Measurements from ENCODE around the gene PITX1. TPM values are rescaled to one million over a fixed set of nuclear protein-coding genes. Genes with fewer than 3 reads are reported as not detected.

PITX1 gene
- total and polyA plus RNA-seq, 2 of the 13 experiments (the other 11 are each of a cell fraction or from before 2014, with no cell fraction given): 11.7 to 20.2 TPM

DNA sequence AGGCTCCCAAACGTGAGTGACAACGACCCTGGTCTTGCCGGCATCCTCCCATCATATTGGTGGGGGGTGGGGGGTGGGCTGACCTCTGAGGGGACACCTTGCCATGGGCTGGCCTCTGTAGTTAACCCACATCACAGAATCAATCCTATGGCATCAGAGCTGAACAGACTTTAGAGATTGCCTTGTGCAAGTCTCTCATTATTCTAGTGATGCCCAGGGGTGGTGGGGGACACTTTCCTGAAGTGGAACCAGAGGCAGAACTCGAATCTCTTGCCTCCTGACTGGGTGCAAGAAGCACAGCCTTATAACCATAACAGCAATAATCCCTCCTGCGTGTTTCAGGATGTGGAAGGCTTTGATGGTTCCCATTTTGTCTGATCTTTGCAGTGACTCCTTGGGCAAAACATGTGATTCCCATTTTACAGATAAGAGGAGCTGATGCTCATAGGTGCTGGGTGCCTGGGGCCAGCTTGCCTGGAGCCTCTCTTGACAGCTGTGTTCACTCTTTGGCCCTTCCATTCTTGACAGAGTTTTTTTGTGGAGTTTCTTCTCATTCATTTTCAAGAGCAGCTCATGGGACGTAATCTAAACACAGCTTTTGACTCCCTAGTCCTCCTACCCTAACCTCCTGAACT lies 18.6 kb upstream of the PITX1 start (continued):
- TF ChIP-seq, protein P1, sequence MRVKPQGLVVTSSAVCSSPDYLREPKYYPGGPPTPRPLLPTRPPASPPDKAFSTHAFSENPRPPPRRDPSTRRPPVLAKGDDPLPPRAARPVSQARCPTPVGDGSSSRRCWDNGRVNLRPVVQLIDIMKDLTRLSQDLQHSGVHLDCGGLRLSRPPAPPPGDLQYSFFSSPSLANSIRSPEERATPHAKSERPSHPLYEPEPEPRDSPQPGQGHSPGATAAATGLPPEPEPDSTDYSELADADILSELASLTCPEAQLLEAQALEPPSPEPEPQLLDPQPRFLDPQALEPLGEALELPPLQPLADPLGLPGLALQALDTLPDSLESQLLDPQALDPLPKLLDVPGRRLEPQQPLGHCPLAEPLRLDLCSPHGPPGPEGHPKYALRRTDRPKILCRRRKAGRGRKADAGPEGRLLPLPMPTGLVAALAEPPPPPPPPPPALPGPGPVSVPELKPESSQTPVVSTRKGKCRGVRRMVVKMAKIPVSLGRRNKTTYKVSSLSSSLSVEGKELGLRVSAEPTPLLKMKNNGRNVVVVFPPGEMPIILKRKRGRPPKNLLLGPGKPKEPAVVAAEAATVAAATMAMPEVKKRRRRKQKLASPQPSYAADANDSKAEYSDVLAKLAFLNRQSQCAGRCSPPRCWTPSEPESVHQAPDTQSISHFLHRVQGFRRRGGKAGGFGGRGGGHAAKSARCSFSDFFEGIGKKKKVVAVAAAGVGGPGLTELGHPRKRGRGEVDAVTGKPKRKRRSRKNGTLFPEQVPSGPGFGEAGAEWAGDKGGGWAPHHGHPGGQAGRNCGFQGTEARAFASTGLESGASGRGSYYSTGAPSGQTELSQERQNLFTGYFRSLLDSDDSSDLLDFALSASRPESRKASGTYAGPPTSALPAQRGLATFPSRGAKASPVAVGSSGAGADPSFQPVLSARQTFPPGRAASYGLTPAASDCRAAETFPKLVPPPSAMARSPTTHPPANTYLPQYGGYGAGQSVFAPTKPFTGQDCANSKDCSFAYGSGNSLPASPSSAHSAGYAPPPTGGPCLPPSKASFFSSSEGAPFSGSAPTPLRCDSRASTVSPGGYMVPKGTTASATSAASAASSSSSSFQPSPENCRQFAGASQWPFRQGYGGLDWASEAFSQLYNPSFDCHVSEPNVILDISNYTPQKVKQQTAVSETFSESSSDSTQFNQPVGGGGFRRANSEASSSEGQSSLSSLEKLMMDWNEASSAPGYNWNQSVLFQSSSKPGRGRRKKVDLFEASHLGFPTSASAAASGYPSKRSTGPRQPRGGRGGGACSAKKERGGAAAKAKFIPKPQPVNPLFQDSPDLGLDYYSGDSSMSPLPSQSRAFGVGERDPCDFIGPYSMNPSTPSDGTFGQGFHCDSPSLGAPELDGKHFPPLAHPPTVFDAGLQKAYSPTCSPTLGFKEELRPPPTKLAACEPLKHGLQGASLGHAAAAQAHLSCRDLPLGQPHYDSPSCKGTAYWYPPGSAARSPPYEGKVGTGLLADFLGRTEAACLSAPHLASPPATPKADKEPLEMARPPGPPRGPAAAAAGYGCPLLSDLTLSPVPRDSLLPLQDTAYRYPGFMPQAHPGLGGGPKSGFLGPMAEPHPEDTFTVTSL (CRISPR knock-in tag; IDR thresholded peaks at IDR 0.05; ENCODE audit: borderline replicate concordance): no peak
- TF ChIP-seq ZNF343 (CRISPR knock-in tag; IDR thresholded peaks at IDR 0.05): no peak
- no peak for TF ChIP-seq GTF2F1 (IDR thresholded peaks at IDR 0.05; ENCODE audit: low read length)
- no peak for TF ChIP-seq ZNF17 (CRISPR knock-in tag; IDR thresholded peaks at IDR 0.05)
- TF ChIP-seq POLR2AphosphoS2 (IDR thresholded peaks at IDR 0.05; ENCODE audit: low read depth, low read length): no peak
- no peak for TF ChIP-seq ZNF567 (CRISPR knock-in tag; IDR thresholded peaks at IDR 0.05; ENCODE audit: borderline replicate concordance)

DNA sequence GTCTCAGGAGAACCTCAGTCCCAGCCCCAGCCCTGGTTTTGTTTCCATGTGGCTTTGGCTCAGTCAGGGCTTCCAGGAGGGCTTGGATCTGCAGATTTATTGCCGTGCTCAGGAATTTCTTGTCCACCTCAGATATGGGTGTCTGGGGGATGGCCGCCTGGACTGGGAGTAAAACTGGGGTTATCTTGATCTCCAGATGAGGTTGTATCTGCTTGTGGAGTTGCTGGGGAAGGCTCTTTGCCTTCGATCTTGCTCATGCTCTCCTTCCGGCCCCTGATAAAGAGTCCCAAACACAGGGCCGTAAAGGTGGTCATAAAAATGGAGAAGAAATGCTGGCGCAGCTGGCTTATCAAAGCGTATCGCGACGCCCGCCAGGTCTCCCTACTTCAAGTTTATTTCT lies 17.8 kb upstream of the PITX1 start:
- CTCF ChIA-PET (ENCODE audit: low intra/inter-chr PET ratio, low total read pairs): no interaction called here
- Histone ChIP-seq H4K20me1 (ENCODE audit: insufficient read depth, low read length) (no peaks in the 10 kb centered on the region), H3K27me3 (ENCODE audit: control insufficient read depth in 1 of 2, insufficient read depth in 2 of 2, low read length in 2 of 2) (no peaks in the 10 kb centered on the region), H3K9ac (ENCODE audit: insufficient read depth, low read depth, low read length) (no peak overlapping the region), H3K4me3 (replicated peaks in 1 of 3; ENCODE audit: insufficient read depth in 1 of 3, low read depth in 2 of 3, low read length in 3 of 3) (no peak overlapping the region), H3K36me3 (replicated peaks in 1 of 2; ENCODE audit: control insufficient read depth in 1 of 2, insufficient read depth in 2 of 2, low read length in 2 of 2) (no peaks in the 10 kb centered on the region), H3K4me2 (ENCODE audit: low read depth, low read length) (no peak overlapping the region), H3K9me3 (ENCODE audit: low read length) (no peaks in the 10 kb centered on the region), H3K27ac (ENCODE audit: extremely low read length, insufficient read depth, low read length) (no peak overlapping the region), H3K4me1 (ENCODE audit: insufficient read depth, low read length) (peaks cover 25% of the 10 kb centered on the region), H2AFZ (ENCODE audit: low read length) (no peak overlapping the region), H3K79me2 (ENCODE audit: insufficient read depth, low read length) (no peaks in the 10 kb centered on the region)
- ATAC-seq (no peak), DNase-seq (ENCODE audit: low spot score) (no peak), FAIRE-seq (no peak)
- POLR2A ChIA-PET: interaction anchor here (3.0 kb wide), 1 partner anchor 17 kb away, joined by 8 read pairs; no protein-coding TSS in a partner anchor
- in situ Hi-C loops (cut with HindIII; ENCODE audit: extremely low pct_ligation_motif_present, low pct_unique_long_range_greater_than_20kb) (no loop called here), intact Hi-C loops (cut with micrococcal nuclease; ENCODE audit: unreplicated experiment) (no loop called here)
- WGBS (ENCODE audit: low lambda C conversion rate): 97% methylated on average over 9 of the region's 11 CpGs
- no TSS peak for BruUV-seq (replicated peaks)
- no peak for TF ChIP-seq NFIC (IDR thresholded peaks at IDR 0.05; ENCODE audit: low read length)
- TF ChIP-seq AGO1 (IDR thresholded peaks at IDR 0.05; ENCODE audit: low read depth, low read length, poor library complexity, severe bottlenecking): no peak
- TF ChIP-seq BCL6 (CRISPR knock-in tag; IDR thresholded peaks at IDR 0.05): no peak
- TF ChIP-seq, protein P2, sequence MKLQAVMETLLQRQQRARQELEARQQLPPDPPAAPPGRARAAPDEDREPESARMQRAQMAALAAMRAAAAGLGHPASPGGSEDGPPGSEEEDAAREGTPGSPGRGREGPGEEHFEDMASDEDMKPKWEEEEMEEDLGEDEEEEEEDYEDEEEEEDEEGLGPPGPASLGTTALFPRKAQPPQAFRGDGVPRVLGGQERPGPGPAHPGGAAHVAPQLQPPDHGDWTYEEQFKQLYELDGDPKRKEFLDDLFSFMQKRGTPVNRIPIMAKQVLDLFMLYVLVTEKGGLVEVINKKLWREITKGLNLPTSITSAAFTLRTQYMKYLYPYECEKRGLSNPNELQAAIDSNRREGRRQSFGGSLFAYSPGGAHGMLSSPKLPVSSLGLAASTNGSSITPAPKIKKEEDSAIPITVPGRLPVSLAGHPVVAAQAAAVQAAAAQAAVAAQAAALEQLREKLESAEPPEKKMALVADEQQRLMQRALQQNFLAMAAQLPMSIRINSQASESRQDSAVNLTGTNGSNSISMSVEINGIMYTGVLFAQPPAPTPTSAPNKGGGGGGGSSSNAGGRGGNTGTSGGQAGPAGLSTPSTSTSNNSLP (IDR thresholded peaks at IDR 0.05; ENCODE audit: low read depth, low read length): no peak
- TF ChIP-seq, protein P3, sequence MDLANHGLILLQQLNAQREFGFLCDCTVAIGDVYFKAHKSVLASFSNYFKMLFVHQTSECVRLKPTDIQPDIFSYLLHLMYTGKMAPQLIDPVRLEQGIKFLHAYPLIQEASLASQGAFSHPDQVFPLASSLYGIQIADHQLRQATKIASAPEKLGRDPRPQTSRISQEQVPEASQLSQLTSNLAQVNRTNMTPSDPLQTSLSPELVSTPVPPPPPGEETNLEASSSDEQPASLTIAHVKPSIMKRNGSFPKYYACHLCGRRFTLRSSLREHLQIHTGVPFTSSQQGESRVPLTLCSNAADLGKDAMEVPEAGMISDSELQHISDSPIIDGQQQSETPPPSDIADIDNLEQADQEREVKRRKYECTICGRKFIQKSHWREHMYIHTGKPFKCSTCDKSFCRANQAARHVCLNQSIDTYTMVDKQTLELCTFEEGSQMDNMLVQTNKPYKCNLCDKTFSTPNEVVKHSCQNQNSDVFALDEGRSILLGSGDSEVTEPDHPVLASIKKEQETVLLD (CRISPR knock-in tag; IDR thresholded peaks at IDR 0.05; ENCODE audit: low read depth): no peak
- TF ChIP-seq, protein P4, sequence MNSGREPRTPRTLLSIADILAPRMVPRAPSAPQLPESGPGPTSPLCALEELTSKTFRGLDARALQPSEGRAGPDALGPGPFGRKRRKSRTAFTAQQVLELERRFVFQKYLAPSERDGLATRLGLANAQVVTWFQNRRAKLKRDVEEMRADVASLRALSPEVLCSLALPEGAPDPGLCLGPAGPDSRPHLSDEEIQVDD (CRISPR knock-in tag; IDR thresholded peaks at IDR 0.05; ENCODE audit: borderline replicate concordance): no peak
